Endothelial cell of umbilical vein (primary cell): ENCODE data around the gene PRKAG1. TPM values are rescaled to one million over a fixed set of nuclear protein-coding genes. Genes with fewer than 3 reads are reported as not detected.

Experiments used
- BruUV-seq: library from RNA; stranded (reverse); fragments of 400-500 nt; replicated peaks from 2 replicates; lab custom pipeline; 2021; lab: Mats Ljungman, UMichigan
- CTCF ChIA-PET: fragments of 300-600, 350-600 bp; sonication (Branson Sonifier 250); formaldehyde crosslinking; loops from one replicate; lab custom pipeline; 2021; ENCODE audit warnings: antibody characterized with exemption, inconsistent platforms; lab: Charles Lee
- POLR2A ChIA-PET: fragments of 300-600, 350-600 bp; sonication (Branson Sonifier 250); formaldehyde crosslinking; loops from one replicate; lab custom pipeline; 2021; ENCODE audit warnings: antibody characterized with exemption, inconsistent platforms; lab: Charles Lee
- DNase-seq: peaks from one replicate; pipeline ENCODE4 v3.0.0-alpha.2; 2011; ENCODE audit warnings: low read depth, low spot score
- FAIRE-seq: peaks from 2 replicates; lab custom pipeline; 2011; peaks lifted over from hg19 to GRCh38; lab: Jason Lieb, UNC
- H2AFZ ChIP-seq: 2 replicates; pipeline ENCODE4 v1.6.0; 2012; ENCODE audit warnings: low read depth, low read length, control low read depth, inconsistent platforms
- H3K27ac ChIP-seq: 2 replicates; pipeline ENCODE4 v1.5.1; 2011; ENCODE audit warnings: low read depth, mild to moderate bottlenecking, control low read depth, low read length, moderate library complexity; ENCODE audit not compliant: insufficient read depth
- H3K27me3 ChIP-seq, 2 experiments: 2 replicates each; pipeline versions ENCODE4 v1.6.0 to v1.6.1; 2011; ENCODE audit warnings: low read length in 2 of 2, mixed read lengths in 1 of 2; ENCODE audit not compliant: control insufficient read depth in 2 of 2, insufficient read depth in 2 of 2
- H3K36me3 ChIP-seq, 2 experiments: 2 replicates in 1 of 2; 3 replicates in 1 of 2; pipeline ENCODE4 v1.5.1; 2011; ENCODE audit warnings: low read length in 2 of 2, mild to moderate bottlenecking in 1 of 2, moderate library complexity in 1 of 2; ENCODE audit not compliant: control insufficient read depth in 2 of 2, insufficient read depth in 2 of 2; ENCODE audit errors: extremely low read depth in 1 of 2
- H3K4me1 ChIP-seq: 3 replicates; pipeline ENCODE4 v1.5.1; 2011; ENCODE audit warnings: mild to moderate bottlenecking, low read length; ENCODE audit not compliant: control insufficient read depth, insufficient read depth; ENCODE audit errors: extremely low read depth
- H3K4me2 ChIP-seq: 2 replicates; pipeline ENCODE4 v1.6.1; 2011; ENCODE audit warnings: low read length, control low read depth, mixed read lengths; ENCODE audit not compliant: insufficient read depth
- H3K4me3 ChIP-seq, 3 experiments: fragments of 200-600 bp in 1 of 3; sonication (generic), shearing (Covaris generic) in 1 of 3; replicated peaks in 1 of 3; 2 replicates each; pipeline ENCODE4 v1.5.1; 2011 to 2016; ENCODE audit warnings: control low read depth in 3 of 3, low read length in 3 of 3, mild to moderate bottlenecking in 2 of 3, inconsistent platforms in 1 of 3, low read depth in 1 of 3, moderate library complexity in 1 of 3; ENCODE audit not compliant: insufficient read depth in 1 of 3
- H3K79me2 ChIP-seq: 2 replicates; pipeline ENCODE4 v1.6.0; 2012; ENCODE audit warnings: low read length, inconsistent platforms; ENCODE audit not compliant: control insufficient read depth, insufficient read depth
- H3K9ac ChIP-seq: replicated peaks from 2 replicates; pipeline ENCODE3; 2011; ENCODE audit warnings: low read length, control low read depth; ENCODE audit not compliant: insufficient read depth; ENCODE audit errors: extremely low read depth
- H3K9me1 ChIP-seq: replicated peaks from 3 replicates; pipeline ENCODE4 v1.6.0; 2011; ENCODE audit warnings: mild to moderate bottlenecking, low read length; ENCODE audit not compliant: control insufficient read depth, insufficient read depth; ENCODE audit errors: extremely low read depth
- H3K9me3 ChIP-seq: replicated peaks from 2 replicates; pipeline ENCODE4 v1.5.1; 2012; ENCODE audit warnings: low read length, inconsistent platforms; ENCODE audit not compliant: control insufficient read depth, insufficient read depth
- H4K20me1 ChIP-seq: replicated peaks from 2 replicates; pipeline ENCODE3; 2011; ENCODE audit warnings: mild to moderate bottlenecking, low read length; ENCODE audit not compliant: control insufficient read depth, insufficient read depth; ENCODE audit errors: extremely low read depth
- EZH2 ChIP-seq: IDR thresholded peaks from 2 replicates; pipeline ENCODE4 v1.6.1; 2012; ENCODE audit warnings: borderline replicate concordance, low read depth, mild to moderate bottlenecking, moderate library complexity, low read length, inconsistent platforms; ENCODE audit not compliant: severe bottlenecking
- FOS ChIP-seq: IDR thresholded peaks from 2 replicates; pipeline ENCODE4 v1.6.1; 2011; ENCODE audit warnings: mild to moderate bottlenecking, low read length, moderate library complexity, borderline replicate concordance; ENCODE audit not compliant: insufficient read depth
- GATA2 ChIP-seq: IDR thresholded peaks from 2 replicates; pipeline ENCODE4 v1.7.0; 2011; ENCODE audit warnings: low read depth, mild to moderate bottlenecking, moderate library complexity, mixed read lengths, low read length; ENCODE audit not compliant: insufficient read length, insufficient read depth
- JUN ChIP-seq: IDR thresholded peaks from 2 replicates; pipeline ENCODE4 v1.6.1; 2011; ENCODE audit warnings: borderline replicate concordance, low read depth; ENCODE audit not compliant: insufficient read length, insufficient read depth
- MAX ChIP-seq: IDR thresholded peaks from 2 replicates; pipeline ENCODE4 v1.6.1; 2011; ENCODE audit not compliant: insufficient read depth, insufficient read length
- MYC ChIP-seq: IDR thresholded peaks from one replicate; pipeline ENCODE4 v1.6.1; 2011; ENCODE audit warnings: mild to moderate bottlenecking, low read depth, low read length
- POLR2A ChIP-seq: IDR thresholded peaks from 2 replicates; pipeline ENCODE4 v1.6.1; 2012; ENCODE audit warnings: low read depth, mild to moderate bottlenecking, control low read depth, low read length
- POLR2AphosphoS5 ChIP-seq: IDR thresholded peaks from 2 replicates; pipeline ENCODE4 v1.6.1; 2012; ENCODE audit warnings: low read depth, mild to moderate bottlenecking, control low read depth, low read length, moderate library complexity; ENCODE audit not compliant: insufficient read depth
- dilution Hi-C: fragments of 300-500 bp; cut with MboI; formaldehyde crosslinking; loops from one replicate; pipeline ENCODE4 v1.15.0; 2019; ENCODE audit warnings: low sequenced_read_pairs; ENCODE audit not compliant: extremely low pct_ligation_motif_present
- intact Hi-C: fragments of 100-400 bp; cut with micrococcal nuclease; formaldehyde crosslinking; loops from one replicate; pipeline ENCODE4 v1.10.0; 2022
- polyA plus RNA-seq, 4 experiments: library from polyadenylated mRNA; depleted of rRNA in 3 of 4; stranded (reverse) in 3 of 4; unstranded in 1 of 4; fragments of >200 nt; gene quantifications; 2 replicates each; pipeline versions ENCODE4 v1.2.1 to v1.2.3, GENCODE V29; 2011 to 2012; ENCODE audit warnings: missing spikeins in 1 of 4
- total RNA-seq: library from RNA; stranded (reverse); gene quantifications from 2 replicates; pipeline ENCODE4 v1.2.3, GENCODE V29; 2021
- TF ChIP-seq, protein P1 (sequence below), 2 donors: IDR thresholded peaks; 1 replicate in 1 of 2; 2 replicates in 1 of 2; pipeline ENCODE4 v1.5.1; 2011; ENCODE audit warnings: low read length in 2 of 2, mild to moderate bottlenecking in 2 of 2, moderate library complexity in 2 of 2, control low read depth in 1 of 2, inconsistent platforms in 1 of 2, low read depth in 1 of 2; ENCODE audit not compliant: insufficient read depth in 1 of 2; ENCODE audit errors: extremely low read depth in 1 of 2

The PRKAG1 gene
- total and polyA plus RNA-seq, 2 donors (not counting 3 experiments of a cell fraction or from before 2014, with no cell fraction given), result 52.1 to 54.9 TPM

GRCh38 chr12:48954841-48955501, 63.6 kb downstream of the PRKAG1 start:
- H3K27me3 ChIP-seq, result no peaks in the 10 kb centered on the region
- peak overlapping the region; percentile 71 for H3K4me2 ChIP-seq
- no peak overlapping the region for H3K27ac ChIP-seq
- no peak overlapping the region for H2AFZ ChIP-seq
- dilution Hi-C loops (no loop called here), intact Hi-C loops (no loop called here)
- no peak for TF ChIP-seq MAX
- no peak for TF ChIP-seq POLR2AphosphoS5
- no peak for TF ChIP-seq MYC
- no peak for TF ChIP-seq FOS
- TF ChIP-seq JUN, result no peak
- TF ChIP-seq POLR2A, result no peak
- no peak for TF ChIP-seq EZH2
- TF ChIP-seq, protein P1, sequence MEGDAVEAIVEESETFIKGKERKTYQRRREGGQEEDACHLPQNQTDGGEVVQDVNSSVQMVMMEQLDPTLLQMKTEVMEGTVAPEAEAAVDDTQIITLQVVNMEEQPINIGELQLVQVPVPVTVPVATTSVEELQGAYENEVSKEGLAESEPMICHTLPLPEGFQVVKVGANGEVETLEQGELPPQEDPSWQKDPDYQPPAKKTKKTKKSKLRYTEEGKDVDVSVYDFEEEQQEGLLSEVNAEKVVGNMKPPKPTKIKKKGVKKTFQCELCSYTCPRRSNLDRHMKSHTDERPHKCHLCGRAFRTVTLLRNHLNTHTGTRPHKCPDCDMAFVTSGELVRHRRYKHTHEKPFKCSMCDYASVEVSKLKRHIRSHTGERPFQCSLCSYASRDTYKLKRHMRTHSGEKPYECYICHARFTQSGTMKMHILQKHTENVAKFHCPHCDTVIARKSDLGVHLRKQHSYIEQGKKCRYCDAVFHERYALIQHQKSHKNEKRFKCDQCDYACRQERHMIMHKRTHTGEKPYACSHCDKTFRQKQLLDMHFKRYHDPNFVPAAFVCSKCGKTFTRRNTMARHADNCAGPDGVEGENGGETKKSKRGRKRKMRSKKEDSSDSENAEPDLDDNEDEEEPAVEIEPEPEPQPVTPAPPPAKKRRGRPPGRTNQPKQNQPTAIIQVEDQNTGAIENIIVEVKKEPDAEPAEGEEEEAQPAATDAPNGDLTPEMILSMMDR (IDR thresholded peaks at IDR 0.05; ENCODE audit: extremely low read depth in 1 of 2, insufficient read depth in 1 of 2, low read depth in 1 of 2, low read length in 2 of 2), result no peak
- TF ChIP-seq GATA2, result no peak
- FAIRE-seq, result no peak
- H3K9me1 ChIP-seq, result no peaks in the 10 kb centered on the region
- peaks cover 66% of the 10 kb centered on the region for H3K79me2 ChIP-seq
- ChIA-PET CTCF (interaction anchor here (1.0 to 3.3 kb wide), 2 partner anchors 25 to 33 kb away, joined by 3 to 15 read pairs; no protein-coding TSS in a partner anchor), POLR2A (no interaction called here)
- H3K36me3 ChIP-seq, result peaks cover 4 to 6% of the 10 kb centered on the region in 2 experiments
- H3K9me3 ChIP-seq, result no peaks in the 10 kb centered on the region
- no peak for DNase-seq
- no TSS peak for BruUV-seq
- H4K20me1 ChIP-seq, result peaks cover 11% of the 10 kb centered on the region
- H3K9ac ChIP-seq, result no peak overlapping the region
- H3K4me3 ChIP-seq, result no peak overlapping the region
- peaks cover 15% of the 10 kb centered on the region for H3K4me1 ChIP-seq
